Measurements from ENCODE around the gene SH3RF2. TPM values are rescaled to one million over a fixed set of nuclear protein-coding genes. Genes with fewer than 3 reads are reported as not detected.
"Not testable (repeated sequence)": the region's sequence is repeated elsewhere in the genome, so short reads cannot be mapped to it uniquely, and the experiment has no call there.

The SH3RF2 gene
- total and polyA plus RNA-seq, 4 donors, result 3.1 to 12.9 (median 4.1) TPM

GRCh38 chr5:146103594-146103993 lies 167.2 kb downstream of the SH3RF2 start:
- 0 to 33% methylated on average over 1 of the region's 1 CpG for WGBS, 2 donors
- no peak overlapping the region for H3K4me3 ChIP-seq (ENCODE audit: low read length in 2 of 2)
- no peaks in the 10 kb centered on the region for H3K27me3 ChIP-seq (ENCODE audit: control insufficient read depth in 1 of 2, insufficient read depth in 2 of 2, low read length in 1 of 2)
- ATAC-seq (ENCODE audit: low FRiP score), result no peak
- intact Hi-C loops (cut with DNase I), result no loop called here
- no peaks in the 10 kb centered on the region for H3K9me3 ChIP-seq (ENCODE audit: control insufficient read depth, low read length)
- H3K4me1 ChIP-seq (ENCODE audit: control insufficient read depth in 1 of 2, insufficient read depth in 2 of 2, low read length in 2 of 2), result no peaks in the 10 kb centered on the region
- peaks cover 0 to 5% of the 10 kb centered on the region in 2 donors for H3K36me3 ChIP-seq (ENCODE audit: control insufficient read depth in 1 of 2, insufficient read depth in 2 of 2, low read length in 1 of 2)
- no peak for DNase-seq
- no peak overlapping the region for H3K27ac ChIP-seq (ENCODE audit: low read depth in 1 of 2, low read length in 2 of 2)

- Histone ChIP-seq H3K4me1 (ENCODE audit: control insufficient read depth in 1 of 2, insufficient read depth in 2 of 2, low read length in 2 of 2) (no peaks in the 10 kb centered on the region), H3K4me3 (ENCODE audit: low read length in 2 of 2) (no peak within 1 kb of the TSS), H3K27me3 (ENCODE audit: control insufficient read depth in 1 of 2, insufficient read depth in 2 of 2, low read length in 1 of 2) (no peaks in the 10 kb centered on the region), H3K36me3 (ENCODE audit: control insufficient read depth in 1 of 2, insufficient read depth in 2 of 2, low read length in 1 of 2) (peaks cover 0 to 5% of the 10 kb centered on the region in 2 donors), H3K27ac (ENCODE audit: low read depth in 1 of 2, low read length in 2 of 2) (no peak within 1 kb of the TSS), H3K9me3 (ENCODE audit: control insufficient read depth, low read length) (no peaks in the 10 kb centered on the region)
- WGBS, 2 donors, result 78 to 85% methylated on average over 2 of the region's 2 CpGs
- DNase-seq (no peak), ATAC-seq (ENCODE audit: low FRiP score) (no peak)
- intact Hi-C loops (cut with DNase I), result no loop called here
Observed at GRCh38 chr5:146105477-146105876, 169.1 kb downstream of the SH3RF2 start, which contains the start of gene PLAC8L1. Gene PLAC8L1, minus strand, starts transcription at chr5:146105577. Its CDS starts 1,266 bp downstream, at chr5:146104311.

DNA sequence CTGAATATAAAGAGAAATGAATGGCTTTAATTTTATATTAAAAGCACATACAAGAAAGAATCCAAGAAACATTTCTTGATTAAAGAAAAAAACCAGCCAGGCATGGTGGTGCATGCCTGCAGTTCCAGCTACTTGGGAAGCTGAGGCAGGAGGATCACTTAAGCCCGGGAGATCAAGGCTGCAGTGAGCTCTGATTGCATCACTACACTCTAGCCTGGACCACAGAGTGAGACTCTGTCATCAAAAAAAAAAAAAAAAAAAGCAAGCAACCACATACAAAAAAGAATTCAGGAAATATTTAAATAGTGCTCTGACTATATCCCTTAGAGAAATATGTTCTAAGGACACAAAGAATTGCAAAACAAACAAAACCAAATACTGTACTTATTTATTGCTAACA lies 171.5 kb downstream of the SH3RF2 start:
- no peak overlapping the region for H3K27ac ChIP-seq (ENCODE audit: low read depth in 1 of 2, low read length in 2 of 2)
- DNase-seq, result no peak
- H3K27me3 ChIP-seq (ENCODE audit: control insufficient read depth in 1 of 2, insufficient read depth in 2 of 2, low read length in 1 of 2), result no peaks in the 10 kb centered on the region
- H3K4me3 ChIP-seq (ENCODE audit: low read length in 2 of 2), result no peak overlapping the region
- H3K9me3 ChIP-seq (ENCODE audit: control insufficient read depth, low read length), result no peaks in the 10 kb centered on the region
- 31 to 86% methylated on average over 1 of the region's 1 CpG for WGBS, 2 donors
- ATAC-seq (ENCODE audit: low FRiP score), result no peak
- peaks cover 0 to 2% of the 10 kb centered on the region in 2 donors for H3K4me1 ChIP-seq (ENCODE audit: control insufficient read depth in 1 of 2, insufficient read depth in 2 of 2, low read length in 2 of 2)
- intact Hi-C loops (cut with DNase I), result no loop called here
- peaks cover 0 to 5% of the 10 kb centered on the region in 2 donors for H3K36me3 ChIP-seq (ENCODE audit: control insufficient read depth in 1 of 2, insufficient read depth in 2 of 2, low read length in 1 of 2)

GRCh38 chr5:146108870-146109269 lies 172.5 kb downstream of the SH3RF2 start:
- H3K9me3 ChIP-seq (ENCODE audit: control insufficient read depth, low read length); H3K27ac ChIP-seq (ENCODE audit: low read depth in 1 of 2, low read length in 2 of 2); intact Hi-C loops (cut with DNase I); H3K36me3 ChIP-seq (ENCODE audit: control insufficient read depth in 1 of 2, insufficient read depth in 2 of 2, low read length in 1 of 2); DNase-seq; H3K27me3 ChIP-seq (ENCODE audit: control insufficient read depth in 1 of 2, insufficient read depth in 2 of 2, low read length in 1 of 2); H3K4me3 ChIP-seq (ENCODE audit: low read length in 2 of 2); ATAC-seq (ENCODE audit: low FRiP score); H3K4me1 ChIP-seq (ENCODE audit: control insufficient read depth in 1 of 2, insufficient read depth in 2 of 2, low read length in 2 of 2): not testable (repeated sequence)
- WGBS, 2 donors, result 91 to 95% methylated on average over 2 of the region's 2 CpGs

- DNase-seq (no peak), ATAC-seq (ENCODE audit: low FRiP score) (no peak)
- H3K27ac ChIP-seq (ENCODE audit: low read depth in 1 of 2, low read length in 2 of 2), result no peak overlapping the region
- H3K9me3 ChIP-seq (ENCODE audit: control insufficient read depth, low read length), result no peaks in the 10 kb centered on the region
- H3K4me3 ChIP-seq (ENCODE audit: low read length in 2 of 2), result no peak overlapping the region
- intact Hi-C loops (cut with DNase I), result no loop called here
- H3K36me3 ChIP-seq (ENCODE audit: control insufficient read depth in 1 of 2, insufficient read depth in 2 of 2, low read length in 1 of 2), result peaks cover 0 to 7% of the 10 kb centered on the region in 2 donors
- WGBS, 2 donors, result 87 to 96% methylated on average over 1 of the region's 1 CpG
- peaks cover 0 to 2% of the 10 kb centered on the region in 2 donors for H3K4me1 ChIP-seq (ENCODE audit: control insufficient read depth in 1 of 2, insufficient read depth in 2 of 2, low read length in 2 of 2)
- H3K27me3 ChIP-seq (ENCODE audit: control insufficient read depth in 1 of 2, insufficient read depth in 2 of 2, low read length in 1 of 2), result no peaks in the 10 kb centered on the region
Observed at GRCh38 chr5:146109379-146109778, 173.0 kb downstream of the SH3RF2 start.

DNA sequence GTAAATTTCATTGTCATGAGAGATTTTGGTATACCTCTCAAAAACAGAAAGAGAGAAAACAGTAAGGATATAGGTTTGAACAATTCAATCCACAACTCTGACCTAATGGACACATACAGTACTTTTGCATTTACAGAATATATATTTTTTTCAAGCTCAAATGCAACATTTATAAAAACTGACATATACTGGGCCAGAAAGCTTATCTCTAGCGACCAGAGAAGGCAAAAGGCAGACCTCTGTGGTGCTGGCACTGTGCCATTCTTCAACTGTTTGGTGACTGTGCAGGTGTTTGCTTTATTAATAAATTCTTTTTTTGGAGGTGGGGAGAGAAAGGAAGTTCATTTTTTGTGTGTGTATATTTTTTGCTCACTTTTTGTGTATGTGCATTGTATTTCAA lies 175.0 kb downstream of the SH3RF2 start:
- H3K4me3 ChIP-seq (ENCODE audit: low read length in 2 of 2), result no peak overlapping the region
- peaks cover 0 to 2% of the 10 kb centered on the region in 2 donors for H3K4me1 ChIP-seq (ENCODE audit: control insufficient read depth in 1 of 2, insufficient read depth in 2 of 2, low read length in 2 of 2)
- WGBS, 2 donors, result 29 to 33% methylated on average over 1 of the region's 1 CpG
- DNase-seq (no peak), ATAC-seq (ENCODE audit: low FRiP score) (no peak)
- H3K27me3 ChIP-seq (ENCODE audit: control insufficient read depth in 1 of 2, insufficient read depth in 2 of 2, low read length in 1 of 2), result no peaks in the 10 kb centered on the region
- H3K27ac ChIP-seq (ENCODE audit: low read depth in 1 of 2, low read length in 2 of 2), result no peak overlapping the region
- peaks cover 0 to 2% of the 10 kb centered on the region in 2 donors for H3K36me3 ChIP-seq (ENCODE audit: control insufficient read depth in 1 of 2, insufficient read depth in 2 of 2, low read length in 1 of 2)
- intact Hi-C loops (cut with DNase I), result no loop called here
- no peaks in the 10 kb centered on the region for H3K9me3 ChIP-seq (ENCODE audit: control insufficient read depth, low read length)

DNA sequence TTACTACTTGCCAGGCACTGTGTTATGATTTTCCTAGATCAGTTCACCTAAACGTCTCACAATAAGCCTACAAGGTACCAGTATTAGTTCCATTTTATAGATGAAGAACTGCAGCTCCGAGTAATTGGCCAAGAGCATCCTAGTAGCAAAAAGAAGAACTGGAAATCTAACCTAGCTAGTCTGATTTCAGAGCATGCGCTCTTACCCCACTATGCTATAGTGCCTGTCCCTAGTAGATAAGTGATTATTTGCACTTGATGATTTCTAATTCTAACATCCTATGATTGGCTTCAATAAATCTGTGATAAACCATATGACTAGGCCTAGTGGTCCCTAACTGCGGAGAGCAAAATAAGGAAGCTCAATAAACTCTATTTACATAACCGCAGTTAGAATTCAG lies 176.1 kb downstream of the SH3RF2 start:
- DNase-seq (no peak), ATAC-seq (ENCODE audit: low FRiP score) (no peak)
- Histone ChIP-seq H3K4me1 (ENCODE audit: control insufficient read depth in 1 of 2, insufficient read depth in 2 of 2, low read length in 2 of 2) (peaks cover 0 to 2% of the 10 kb centered on the region in 2 donors), H3K27me3 (ENCODE audit: control insufficient read depth in 1 of 2, insufficient read depth in 2 of 2, low read length in 1 of 2) (no peaks in the 10 kb centered on the region), H3K9me3 (ENCODE audit: control insufficient read depth, low read length) (no peaks in the 10 kb centered on the region), H3K27ac (ENCODE audit: low read depth in 1 of 2, low read length in 2 of 2) (no peak overlapping the region), H3K36me3 (ENCODE audit: control insufficient read depth in 1 of 2, insufficient read depth in 2 of 2, low read length in 1 of 2) (peaks cover 0 to 2% of the 10 kb centered on the region in 2 donors), H3K4me3 (ENCODE audit: low read length in 2 of 2) (no peak overlapping the region)
- intact Hi-C loops (cut with DNase I), result no loop called here
- 77 to 92% methylated on average over 5 of the region's 5 CpGs for whole genome bisulfite sequencing, 2 donors

Other genes with a start within 250 kb of the SH3RF2 start
- gene PRELID2, start 101.2 kb upstream of the SH3RF2 start, total RNA-seq, result 10 to 100 TPM; 26.7 to 28.7 TPM
- gene PRELID2, start 101.2 kb upstream of the SH3RF2 start, polyA plus RNA-seq, result 1 to 10 TPM; 4.3 to 4.8 TPM
- gene GRXCR2, start 63.6 kb upstream of the SH3RF2 start, total RNA-seq, result not detected
- gene GRXCR2, start 63.6 kb upstream of the SH3RF2 start, polyA plus RNA-seq, result not detected
- gene PLAC8L1, start 169.0 kb downstream of the SH3RF2 start, total RNA-seq, result under 1 TPM in 1 of 2 donors, not detected in 1; 0.87 TPM
- gene PLAC8L1, start 169.0 kb downstream of the SH3RF2 start, polyA plus RNA-seq, result under 1 TPM in 1 of 2 donors, not detected in 1; 0.84 TPM
- gene LARS1, start 246.1 kb downstream of the SH3RF2 start, total RNA-seq, result 100 to 1,000 TPM in 1 of 2 donors, 10 to 100 TPM in 1; 92.3 to 101 TPM
- gene LARS1, start 246.1 kb downstream of the SH3RF2 start, polyA plus RNA-seq, result 10 to 100 TPM; 28.4 to 49.9 TPM